DND-41 (cell line): ENCODE measurements around the gene CERKL.

Experiments used
- CTCF ChIP-seq: IDR thresholded peaks from 2 replicates; pipeline ENCODE4 v1.5.1; 2012; ENCODE audit warnings: borderline replicate concordance, low read length, moderate library complexity, mild to moderate bottlenecking; ENCODE audit not compliant: poor library complexity, severe bottlenecking; ENCODE audit errors: extremely low read depth
- EZH2 ChIP-seq: IDR thresholded peaks from 3 replicates; pipeline ENCODE4 v1.6.1; 2012; ENCODE audit warnings: borderline replicate concordance, low read depth, mild to moderate bottlenecking, moderate library complexity, low read length, inconsistent platforms; ENCODE audit not compliant: severe bottlenecking

- TF ChIP-seq CTCF (no peak), EZH2 (no peak)
Observed at GRCh38 chr2:181576431-181576830, 80.5 kb downstream of the CERKL start.
